Heart left ventricle (tissue), 16 donors: ENCODE results near the gene TMEM120A. TPM values are rescaled to one million over a fixed set of nuclear protein-coding genes. Genes with fewer than 3 reads are reported as not detected.

Experiments used
- ATAC-seq, 4 donors: fragments of 200-7000 bp; cut with Tn5 transposase; one replicate each; pipeline ENCODE4 v1.9.1; 2020 to 2022; ENCODE audit warnings: moderate library complexity in 4 of 4, mild to moderate bottlenecking in 3 of 4, moderate number of reproducible peaks in 1 of 4
- DNase-seq, 5 donors: peaks; one replicate each; pipeline ENCODE4 v3.0.0-alpha.2; 2020
- H3K27ac ChIP-seq, 12 donors: fragments of 200-600 bp; sonication (generic) in 4 of 12; one replicate each; pipeline versions ENCODE4 v1.5.0 to v1.8.0; 2016 to 2022; ENCODE audit warnings: mild to moderate bottlenecking in 2 of 12
- H3K27me3 ChIP-seq, 9 donors: fragments of 200-600 bp; sonication (generic) in 2 of 9; one replicate each; pipeline versions ENCODE4 v1.5.1 to v1.8.0; 2016 to 2022; ENCODE audit warnings: mild to moderate bottlenecking in 3 of 9
- H3K36me3 ChIP-seq, 9 donors: fragments of 200-600 bp; sonication (generic) in 2 of 9; one replicate each; pipeline versions ENCODE4 v1.5.0 to v1.8.0; 2018 to 2022; ENCODE audit warnings: mild to moderate bottlenecking in 2 of 9
- H3K4me1 ChIP-seq, 12 donors: fragments of 200-600 bp; sonication (generic) in 4 of 12; one replicate each; pipeline versions ENCODE4 v1.5.0 to v1.8.0; 2016 to 2022; ENCODE audit warnings: mild to moderate bottlenecking in 3 of 12
- H3K4me3 ChIP-seq, 12 donors: fragments of 200-600 bp; sonication (generic) in 4 of 12; one replicate each; pipeline versions ENCODE4 v1.5.0 to v1.8.0; 2017 to 2022; ENCODE audit warnings: mild to moderate bottlenecking in 9 of 12, moderate library complexity in 4 of 12
- H3K9me3 ChIP-seq, 12 donors: fragments of 200-600 bp; sonication (generic) in 4 of 12; one replicate each; pipeline versions ENCODE4 v1.5.0 to v1.8.0; 2016 to 2022; ENCODE audit warnings: mild to moderate bottlenecking in 1 of 12
- POLR2A ChIP-seq, 2 donors: fragments of 450-650 bp; IDR thresholded peaks; one replicate each; pipeline ENCODE4 v1.6.1; 2017; ENCODE audit warnings: antibody characterized with exemption in 2 of 2, mild to moderate bottlenecking in 2 of 2, moderate library complexity in 2 of 2
- WGBS, 4 donors: extraction: QIAGEN DNeasy Blood & Tissue Kit in 2 of 4; methylation state at CpG; one replicate each; pipeline versions ENCODE4 v1.1.5 to v1.1.7; 2013 to 2018; 5-methylcytosine and 5-hydroxymethylcytosine counted together
- intact Hi-C, 10 donors: fragments of 100-400 bp; cut with DNase I; formaldehyde crosslinking; loops; one replicate each; pipeline versions ENCODE4 v1.11.1 to v1.14.2; 2022
- polyA plus RNA-seq, 2 donors: library from polyadenylated mRNA; stranded (reverse); fragments of 200-250 nt; gene quantifications; one replicate each; pipeline ENCODE4 v1.2.3, GENCODE V29; 2013
- total RNA-seq, 9 donors: library from RNA; depleted of rRNA in 2 of 9; stranded (reverse); fragments of >200 nt in 2 of 9; fragmentation: NEBNext Ultra II Directional in 3 of 9; extraction: Animal tissue kit (Norgen Biotek cat#: 25700) in 3 of 9; gene quantifications; one replicate each; pipeline versions ENCODE4 v1.1.0 to v1.2.4, GENCODE V29; 2016 to 2023
- TF ChIP-seq, protein P1 (sequence below), 12 donors: fragments of 200-600 bp; sonication (generic) in 4 of 12; IDR thresholded peaks; one replicate each; pipeline versions ENCODE4 v1.5.0 to v1.8.0; 2018 to 2022; ENCODE audit warnings: antibody characterized with exemption in 12 of 12, mild to moderate bottlenecking in 5 of 12
- donor health status: ischemic (EF 13 %, LVEDD 7.1; RV severe dilation, severe dysfunction).
- donor health status: healthy with polysubstance abuse.
- donor health status: DM: no; HTN: yes; CAD: no.
- donor health status: DM: no; HTN: no; CAD: no.
- donor health status: ischemic (EF 25% LVEDD 6.9; RV normal size, moderate dysfunction).
- donor health status: ischemic (EF 25% LVEDD 5.7; RV mildly dilated, moderate dysfunction).
- donor health status: healthy.
- donor health status: DM: yes; HTN: yes; CAD: no.
- donor health status: ischemic (EF 35%, LVEDD 5.7; RV mildly dilated, moderate dysfunction).
- donor health status: nonischemic (EF 11% LVEDD 7.7; RV severe dilation, severe dysfunction).
- donor health status: DM: yes; HTN: yes; CAD: no.
- donor health status: PGD.
- donor health status: ischemic (EF 29% LVEDD 5.4; RV normal size, mild dysfunction).
- donor health status: nonischemic (EF 23%, LVEDD 6.1; RV moderate dilation, normal function).

The TMEM120A gene
- total and polyA plus RNA-seq, 11 donors = 63.8 to 181 (median 130) TPM

DNA sequence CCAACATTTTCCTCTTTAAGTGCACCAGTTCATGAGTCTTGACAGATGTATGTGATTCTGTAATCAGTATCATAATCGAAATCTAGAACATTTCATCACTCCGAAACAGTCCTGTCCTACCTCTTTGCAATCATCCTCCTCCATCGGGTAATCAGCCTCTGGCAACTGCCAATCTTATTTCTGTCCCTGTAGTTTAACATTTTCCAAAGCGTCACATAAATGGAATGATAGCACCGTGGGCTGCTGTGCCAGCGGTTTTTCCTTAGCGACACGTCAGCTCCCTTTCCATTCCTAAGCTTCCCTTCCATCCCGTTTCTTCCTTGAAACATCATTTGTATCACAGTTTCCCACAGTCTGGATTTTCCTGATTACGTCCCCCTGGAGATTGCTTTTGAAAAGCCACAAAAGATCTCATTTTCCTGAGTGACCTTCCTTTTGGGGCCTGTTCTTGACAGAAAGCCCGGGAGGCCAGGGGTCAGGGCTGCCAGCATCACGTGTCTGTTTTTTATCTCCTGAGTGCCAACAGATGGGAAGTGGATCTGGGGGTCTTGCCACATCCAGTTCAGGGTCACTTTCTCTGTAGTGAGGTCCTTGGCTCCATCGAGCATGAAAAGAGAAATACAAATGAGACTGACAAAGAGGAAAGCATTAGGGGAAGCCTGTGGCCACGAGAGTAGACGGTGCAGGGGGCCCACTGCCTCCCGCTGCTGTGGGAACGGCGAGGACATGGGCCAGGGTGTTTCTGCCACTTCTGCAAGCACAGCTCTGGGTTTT lies 31.6 kb downstream of the TMEM120A start:
- TF ChIP-seq, protein P1, sequence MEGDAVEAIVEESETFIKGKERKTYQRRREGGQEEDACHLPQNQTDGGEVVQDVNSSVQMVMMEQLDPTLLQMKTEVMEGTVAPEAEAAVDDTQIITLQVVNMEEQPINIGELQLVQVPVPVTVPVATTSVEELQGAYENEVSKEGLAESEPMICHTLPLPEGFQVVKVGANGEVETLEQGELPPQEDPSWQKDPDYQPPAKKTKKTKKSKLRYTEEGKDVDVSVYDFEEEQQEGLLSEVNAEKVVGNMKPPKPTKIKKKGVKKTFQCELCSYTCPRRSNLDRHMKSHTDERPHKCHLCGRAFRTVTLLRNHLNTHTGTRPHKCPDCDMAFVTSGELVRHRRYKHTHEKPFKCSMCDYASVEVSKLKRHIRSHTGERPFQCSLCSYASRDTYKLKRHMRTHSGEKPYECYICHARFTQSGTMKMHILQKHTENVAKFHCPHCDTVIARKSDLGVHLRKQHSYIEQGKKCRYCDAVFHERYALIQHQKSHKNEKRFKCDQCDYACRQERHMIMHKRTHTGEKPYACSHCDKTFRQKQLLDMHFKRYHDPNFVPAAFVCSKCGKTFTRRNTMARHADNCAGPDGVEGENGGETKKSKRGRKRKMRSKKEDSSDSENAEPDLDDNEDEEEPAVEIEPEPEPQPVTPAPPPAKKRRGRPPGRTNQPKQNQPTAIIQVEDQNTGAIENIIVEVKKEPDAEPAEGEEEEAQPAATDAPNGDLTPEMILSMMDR (IDR thresholded peaks at IDR 0.05) = no peak
- TF ChIP-seq POLR2A (IDR thresholded peaks at IDR 0.05) = no peak
- Histone ChIP-seq H3K4me1 (peaks cover 6 to 63% (median 45%) of the 10 kb centered on the region in 12 donors), H3K27me3 (no peaks in the 10 kb centered on the region), H3K4me3 (peak overlapping the region in 1 of 12 donors; percentile 6), H3K27ac (peak overlapping the region; percentile 57 to 93 (median 82)), H3K36me3 (peaks cover 0 to 37% (median 16%) of the 10 kb centered on the region in 9 donors), H3K9me3 (no peaks in the 10 kb centered on the region)
- intact Hi-C loops = loop anchor here in 4 of 10 donors (5.0 to 10.0 kb wide), 5 partner anchors 35 to 88 kb away; partner anchors contain the start of genes POR (in 3 of the 4) and RHBDD2 (in 2 of the 4)
- peak in 4 of 5 donors; percentile 49 to 71 (median 66) for DNase-seq
- 21 to 28% (median 25%) methylated on average over 18 of the region's 18 CpGs for WGBS, 4 donors
- peak in 3 of 4 donors; percentile 42 to 59 (median 52) for ATAC-seq

DNA sequence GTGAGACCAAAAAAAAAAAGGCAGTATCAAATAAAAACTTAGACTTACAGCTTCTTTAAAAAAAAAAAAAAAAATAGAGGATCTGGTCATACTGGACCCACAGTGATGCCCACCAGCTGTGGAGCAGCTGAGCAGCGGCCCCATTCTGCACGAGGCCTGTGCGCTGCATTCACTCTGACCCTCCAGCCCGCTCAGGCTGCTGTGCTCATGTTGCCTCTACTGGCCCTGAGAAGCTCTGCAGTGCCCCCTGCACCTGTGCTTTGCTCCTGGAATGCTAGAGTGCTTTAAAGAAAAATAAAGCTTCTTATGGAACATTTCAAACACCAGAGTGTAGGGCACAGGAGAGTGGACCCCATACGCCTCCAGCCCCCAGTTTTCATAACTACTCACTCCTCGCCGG lies 33.2 kb downstream of the TMEM120A start:
- Histone ChIP-seq H3K27me3 (no peaks in the 10 kb centered on the region), H3K27ac (peak overlapping the region in 4 of 12 donors; percentile 12 to 92 (median 84)), H3K4me3 (no peak overlapping the region), H3K36me3 (peaks cover 0 to 52% (median 26%) of the 10 kb centered on the region in 9 donors), H3K9me3 (no peaks in the 10 kb centered on the region), H3K4me1 (peaks cover 0 to 56% (median 33%) of the 10 kb centered on the region in 12 donors)
- TF ChIP-seq, protein P1 (IDR thresholded peaks at IDR 0.05) = no peak
- no peak for TF ChIP-seq POLR2A (IDR thresholded peaks at IDR 0.05)
- intact Hi-C loops = loop anchor here in 4 of 10 donors (5.0 to 10.0 kb wide), 5 partner anchors 36 to 86 kb away; partner anchors contain the start of genes POR (in 3 of the 4) and RHBDD2 (in 2 of the 4)
- DNase-seq (peak in 1 of 5 donors; percentile 26), ATAC-seq (no peak)
- WGBS, 4 donors = 83 to 86% (median 85%) methylated on average over 7 of the region's 7 CpGs

DNA sequence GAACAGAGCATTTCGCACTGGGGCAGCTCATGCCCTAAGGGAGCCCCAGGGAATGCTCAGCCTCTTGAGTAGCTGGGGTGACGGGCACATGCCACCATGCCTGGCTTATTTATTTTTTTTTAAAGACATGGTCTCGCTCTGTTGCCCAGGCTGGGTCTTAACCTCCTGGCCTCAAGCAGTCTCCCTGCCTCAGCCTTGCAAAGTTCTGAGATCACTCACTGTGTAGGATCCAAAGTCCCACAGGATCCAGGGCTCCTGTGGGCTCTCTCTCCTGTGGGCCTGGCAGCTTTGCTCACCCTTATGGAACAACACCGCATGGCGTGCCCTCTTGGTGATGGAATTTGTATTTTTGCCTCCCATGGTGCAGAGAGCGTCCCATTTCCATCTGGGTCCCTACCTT lies 34.0 kb downstream of the TMEM120A start:
- Histone ChIP-seq H3K4me3 (no peak overlapping the region), H3K27me3 (no peaks in the 10 kb centered on the region), H3K4me1 (peaks cover 0 to 48% (median 25%) of the 10 kb centered on the region in 12 donors), H3K9me3 (no peaks in the 10 kb centered on the region), H3K36me3 (peaks cover 0 to 61% (median 35%) of the 10 kb centered on the region in 9 donors), H3K27ac (no peak overlapping the region)
- 90 to 99% (median 96%) methylated on average over 5 to 6 of the region's 6 CpGs for WGBS, 4 donors
- intact Hi-C loops = loop anchor here in 4 of 10 donors (5.0 to 10.0 kb wide), 5 partner anchors 37 to 86 kb away; partner anchors contain the start of genes POR (in 3 of the 4) and RHBDD2 (in 2 of the 4)
- ATAC-seq (no peak), DNase-seq (peak in 1 of 5 donors; percentile 1)
- TF ChIP-seq POLR2A (IDR thresholded peaks at IDR 0.05) = no peak
- TF ChIP-seq, protein P1 (IDR thresholded peaks at IDR 0.05) = no peak
